ENCODE results near the gene ARRB2.
"Not testable (repeated sequence)": the region's sequence is repeated elsewhere in the genome, so short reads cannot be mapped to it uniquely, and the experiment has no call there.

Gene ARRB2

GRCh38 chr17:4701116-4701515 is 9.3 kb upstream of the ARRB2 start:
- no peak for DNase-seq (ENCODE audit: low read depth in 2 of 2)

GRCh38 chr17:4703330-4703691 is 7.1 kb upstream of the ARRB2 start:
- no peak for DNase-seq (ENCODE audit: low read depth in 2 of 2)

- DNase-seq (ENCODE audit: low read depth in 2 of 2) = not testable (repeated sequence)
Measured at GRCh38 chr17:4704574-4704907, 5.9 kb upstream of the ARRB2 start.

GRCh38 chr17:4704991-4705390 is 5.4 kb upstream of the ARRB2 start:
- no peak for DNase-seq (ENCODE audit: low read depth in 2 of 2)

- DNase-seq (ENCODE audit: low read depth in 2 of 2) = no peak
Measured at GRCh38 chr17:4706121-4706520, 4.3 kb upstream of the ARRB2 start.

- DNase-seq (ENCODE audit: low read depth in 2 of 2) = peak in 1 of 2 experiments; percentile 49
Measured at GRCh38 chr17:4708436-4708835, 2.0 kb upstream of the ARRB2 start.

- peak; percentile 25 for DNase-seq (ENCODE audit: low read depth in 2 of 2)
Measured at GRCh38 chr17:4710693-4711634, 532 bp downstream of the ARRB2 start.

GRCh38 chr17:4711661-4712181 is 1.3 kb downstream of the ARRB2 start:
- DNase-seq (ENCODE audit: low read depth in 2 of 2) = no peak

GRCh38 chr17:4712526-4712925 is 2.1 kb downstream of the ARRB2 start:
- DNase-seq (ENCODE audit: low read depth in 2 of 2) = no peak

- DNase-seq (ENCODE audit: low read depth in 2 of 2) = not testable (repeated sequence)
Measured at GRCh38 chr17:4714340-4715062, 4.1 kb downstream of the ARRB2 start.

GRCh38 chr17:4715063-4715744 is 4.8 kb downstream of the ARRB2 start:
- peak in 1 of 2 experiments; percentile 26 for DNase-seq (ENCODE audit: low read depth in 2 of 2)

GRCh38 chr17:4716081-4716480 is 5.6 kb downstream of the ARRB2 start:
- DNase-seq (ENCODE audit: low read depth in 2 of 2) = no peak

GRCh38 chr17:4717791-4718190 is 7.4 kb downstream of the ARRB2 start:
- no peak for DNase-seq (ENCODE audit: low read depth in 2 of 2)

GRCh38 chr17:4718276-4718675 is 7.8 kb downstream of the ARRB2 start:
- DNase-seq (ENCODE audit: low read depth in 2 of 2) = no peak

- DNase-seq (ENCODE audit: low read depth in 2 of 2) = no peak
Measured at GRCh38 chr17:4719146-4719545, 8.7 kb downstream of the ARRB2 start.

- DNase-seq (ENCODE audit: low read depth in 2 of 2) = no peak
Measured at GRCh38 chr17:4719684-4720221, 9.3 kb downstream of the ARRB2 start.

GRCh38 chr17:4720787-4721186 is 10.4 kb downstream of the ARRB2 start:
- no peak for DNase-seq (ENCODE audit: low read depth in 2 of 2)

GRCh38 chr17:4721203-4722135 is 11.0 kb downstream of the ARRB2 start:
- no peak for DNase-seq (ENCODE audit: low read depth in 2 of 2)

- DNase-seq (ENCODE audit: low read depth in 2 of 2) = no peak
Measured at GRCh38 chr17:4722678-4723240, 12.3 kb downstream of the ARRB2 start.

GRCh38 chr17:4724650-4725049 is 14.2 kb downstream of the ARRB2 start:
- DNase-seq (ENCODE audit: low read depth in 2 of 2) = no peak
